A375 (cell line): Measurements from ENCODE around the gene TCIRG1. TPM values are rescaled to one million over a fixed set of nuclear protein-coding genes. Genes with fewer than 3 reads are reported as not detected.

Experiments used
- small RNA-seq: library from RNA; depleted of rRNA; stranded (forward); fragments of <200 nt; gene quantifications from one replicate; pipeline ENCODE3, GENCODE V24; 2014
- total RNA-seq: library from RNA; depleted of rRNA; stranded (reverse); fragments of >200 nt; shearing (Covaris generic); gene quantifications from 2 replicates; pipeline ENCODE4 v1.2.3, GENCODE V29; 2014; rRNA removed

TCIRG1 gene, protein sequence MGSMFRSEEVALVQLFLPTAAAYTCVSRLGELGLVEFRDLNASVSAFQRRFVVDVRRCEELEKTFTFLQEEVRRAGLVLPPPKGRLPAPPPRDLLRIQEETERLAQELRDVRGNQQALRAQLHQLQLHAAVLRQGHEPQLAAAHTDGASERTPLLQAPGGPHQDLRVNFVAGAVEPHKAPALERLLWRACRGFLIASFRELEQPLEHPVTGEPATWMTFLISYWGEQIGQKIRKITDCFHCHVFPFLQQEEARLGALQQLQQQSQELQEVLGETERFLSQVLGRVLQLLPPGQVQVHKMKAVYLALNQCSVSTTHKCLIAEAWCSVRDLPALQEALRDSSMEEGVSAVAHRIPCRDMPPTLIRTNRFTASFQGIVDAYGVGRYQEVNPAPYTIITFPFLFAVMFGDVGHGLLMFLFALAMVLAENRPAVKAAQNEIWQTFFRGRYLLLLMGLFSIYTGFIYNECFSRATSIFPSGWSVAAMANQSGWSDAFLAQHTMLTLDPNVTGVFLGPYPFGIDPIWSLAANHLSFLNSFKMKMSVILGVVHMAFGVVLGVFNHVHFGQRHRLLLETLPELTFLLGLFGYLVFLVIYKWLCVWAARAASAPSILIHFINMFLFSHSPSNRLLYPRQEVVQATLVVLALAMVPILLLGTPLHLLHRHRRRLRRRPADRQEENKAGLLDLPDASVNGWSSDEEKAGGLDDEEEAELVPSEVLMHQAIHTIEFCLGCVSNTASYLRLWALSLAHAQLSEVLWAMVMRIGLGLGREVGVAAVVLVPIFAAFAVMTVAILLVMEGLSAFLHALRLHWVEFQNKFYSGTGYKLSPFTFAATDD
- 80.7 and 89.0 TPM in 2 replicates for total RNA-seq

DNA sequence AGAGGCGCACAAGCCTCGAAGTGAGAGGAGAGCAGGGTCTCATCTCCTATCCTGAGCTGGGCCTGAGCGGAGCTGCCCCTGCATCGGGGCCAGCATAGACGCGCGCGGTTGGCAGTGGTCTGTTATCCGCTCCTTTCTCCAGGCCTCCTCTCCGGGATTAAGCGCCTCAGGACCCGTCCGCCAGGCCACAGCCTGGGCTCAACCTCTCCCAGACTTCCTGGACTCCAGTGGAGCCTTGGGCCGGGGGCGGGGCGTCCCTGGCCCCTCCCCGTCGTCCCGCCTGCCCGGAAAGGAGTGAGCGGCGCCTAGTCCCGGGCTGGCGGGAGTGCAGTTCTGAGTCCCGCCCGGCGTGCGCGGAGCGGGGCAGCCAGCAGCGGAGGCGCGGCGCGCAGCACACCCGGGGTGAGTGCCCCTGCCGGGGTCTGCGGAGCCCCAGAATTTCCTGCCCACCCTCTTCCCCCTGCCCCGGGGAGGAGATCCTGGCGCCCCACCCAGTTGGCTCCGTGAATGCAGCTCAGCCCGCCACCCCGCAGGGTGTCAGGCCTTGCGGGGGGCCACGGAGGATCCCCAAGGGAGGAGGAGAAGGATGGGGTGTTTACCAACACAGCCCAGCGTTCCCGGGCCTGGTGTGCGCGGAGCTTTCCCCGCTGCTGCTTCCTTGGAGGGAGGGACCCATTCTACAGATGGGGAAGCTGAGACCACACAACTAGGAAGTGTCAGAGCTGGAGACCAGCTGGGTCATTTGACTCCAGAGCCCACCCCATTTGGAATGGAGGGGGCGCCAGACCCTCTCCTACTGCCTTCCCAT, at the start of gene TCIRG1:
TSS of gene TCIRG1 (plus strand) at position 308 of the 808 bp plus-strand sequence. CDS start 2,247 bp downstream, outside the sequence.

DNA sequence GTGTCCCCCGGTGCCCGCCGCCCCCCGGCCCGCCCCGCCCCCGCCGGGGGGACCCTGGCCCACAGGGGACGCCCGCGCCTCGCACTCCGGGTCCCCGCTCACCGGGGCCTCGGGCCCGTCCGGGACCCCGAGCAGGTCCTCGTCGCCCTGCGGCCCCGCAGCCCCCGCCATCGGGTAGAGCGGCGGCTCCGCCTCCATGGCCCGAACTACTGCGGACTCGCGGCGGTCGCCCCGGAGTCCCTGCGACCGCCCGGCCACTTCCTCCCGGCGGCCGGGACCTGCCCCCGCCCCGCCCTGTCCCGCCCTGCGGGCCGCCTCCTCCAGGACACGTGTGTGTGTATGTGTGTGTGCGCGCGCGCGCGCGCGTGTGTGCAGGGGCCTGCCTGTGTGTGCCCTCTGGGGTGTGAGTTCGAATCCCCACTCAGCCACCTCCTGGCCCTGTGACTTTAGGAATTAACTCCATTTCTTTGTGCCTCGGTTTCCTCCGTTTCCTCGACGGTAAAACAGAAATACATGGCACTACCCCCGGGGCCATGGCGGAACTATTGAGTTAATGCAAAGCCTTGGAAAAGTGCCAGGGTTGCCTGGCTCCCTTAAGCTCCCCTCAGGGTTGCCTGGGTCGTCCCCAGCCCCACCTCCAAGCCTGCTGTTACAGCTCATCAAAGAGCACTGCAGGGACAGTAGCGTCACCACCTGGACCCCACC, 34.8 kb upstream of the TCIRG1 start, which contains the start of gene UNC93B1:
TSS of gene UNC93B1 (minus strand) at position 252 of the 705 bp plus-strand sequence. CDS start at position 198, 54 bp downstream.

DNA sequence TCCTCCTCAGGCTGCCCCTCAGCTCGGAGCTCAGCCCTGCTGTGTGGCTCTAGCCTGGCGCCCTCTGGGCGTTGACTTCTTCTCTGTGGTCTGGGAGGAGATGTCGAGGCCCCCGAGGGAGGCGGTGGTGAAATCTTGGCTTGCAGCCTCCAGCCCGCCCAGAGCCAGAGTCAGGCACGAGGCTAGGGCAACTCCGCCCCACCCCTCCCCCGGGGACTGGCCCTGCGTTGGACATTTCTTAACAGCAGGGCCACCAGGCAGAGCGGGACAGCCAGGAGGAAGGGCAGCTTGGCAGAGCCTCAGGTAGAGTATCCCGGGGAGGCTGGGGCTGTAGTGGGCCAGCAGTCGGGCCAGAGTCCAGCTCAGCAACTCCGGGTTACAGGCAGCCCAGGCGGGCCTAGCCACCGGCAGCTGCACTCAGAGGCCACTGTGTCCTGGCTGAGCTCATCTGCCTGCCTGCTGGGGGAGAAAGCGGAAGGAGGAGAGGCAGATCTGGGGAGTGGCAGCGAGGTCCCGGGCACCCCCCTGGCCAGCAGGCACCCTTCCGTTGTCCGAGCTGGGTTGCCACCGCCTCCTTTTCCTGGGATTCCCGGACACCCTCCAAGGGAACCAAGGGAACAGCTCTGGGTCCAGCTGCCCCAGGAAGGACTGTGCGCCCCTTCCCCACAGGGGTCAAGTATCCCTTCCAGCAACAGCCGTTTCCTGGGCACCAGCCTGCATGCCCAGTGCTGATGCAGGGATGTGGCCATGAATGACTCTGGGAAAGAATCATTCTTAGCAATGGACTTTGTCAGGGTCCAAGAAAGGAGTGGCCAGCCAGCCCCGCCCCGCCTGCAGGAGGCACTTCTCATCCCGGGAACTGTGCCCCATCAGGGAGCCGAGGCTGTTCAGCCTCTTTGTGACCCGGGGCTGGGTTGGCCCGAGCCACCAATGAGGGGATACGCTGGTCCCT, 28.5 kb upstream of the TCIRG1 start, which contains the start of gene ALDH3B1:
TSS of gene ALDH3B1 (plus strand) at position 238 of the 952 bp plus-strand sequence. CDS start 4,971 bp downstream, outside the sequence.

DNA sequence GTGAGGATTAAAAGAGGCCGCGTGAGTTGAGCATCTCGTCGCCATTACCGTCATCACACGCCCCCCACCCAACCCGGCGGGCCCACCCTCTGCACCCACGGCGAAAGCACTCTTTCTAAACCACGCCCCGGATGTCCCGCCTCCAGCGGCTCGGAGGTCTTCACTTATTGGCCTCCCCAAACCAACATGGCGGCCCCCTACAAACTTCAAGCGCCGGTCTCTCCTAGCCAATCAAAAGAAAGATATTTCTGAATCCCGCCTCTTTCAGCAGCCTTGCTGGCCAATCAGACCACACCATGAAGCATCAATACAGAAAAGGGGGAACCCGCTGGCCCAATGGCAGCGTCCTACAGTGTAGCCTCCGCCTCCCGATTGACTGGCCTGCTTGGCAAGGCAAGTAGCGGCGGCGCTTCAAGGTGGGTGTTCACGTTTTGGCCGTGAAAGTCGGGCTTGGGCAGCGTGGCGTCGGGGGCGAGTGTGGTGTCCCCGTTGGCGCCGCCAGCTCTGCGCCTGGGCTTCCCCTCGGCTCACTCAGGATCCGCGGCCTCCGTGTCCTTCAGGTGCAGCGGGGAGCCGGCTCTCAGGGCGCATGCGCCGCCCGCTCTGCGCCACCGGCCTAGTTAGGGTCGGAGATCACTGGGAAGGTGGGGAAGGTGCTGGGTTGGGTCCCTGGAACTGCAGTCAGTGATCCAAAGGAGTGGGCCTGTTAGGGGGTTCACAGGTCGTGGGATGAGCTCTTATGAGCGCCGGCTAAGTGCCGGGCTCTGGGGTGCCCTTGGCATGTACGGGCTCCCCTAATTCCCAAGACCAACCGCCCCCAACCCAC, 8.3 kb upstream of the TCIRG1 start, which contains the start of gene NDUFS8:
TSS of gene NDUFS8 (plus strand) at position 364 of the 826 bp plus-strand sequence. CDS start 1,471 bp downstream, outside the sequence.

Small RNA genes lying within 50 kb of the gene (small RNA-seq; reads per million reads assigned to genes)
- not detected for gene MIR6753

Other genes with a start within 250 kb of the TCIRG1 start
- 34.8 and 38.8 TPM in 2 replicates for gene UNC93B1, start 34.9 kb upstream of the TCIRG1 start, total RNA-seq
- gene ALDH3B1, start 28.7 kb upstream of the TCIRG1 start, total RNA-seq: 32.3 and 38.2 TPM in 2 replicates
- gene NDUFS8, start 8.3 kb upstream of the TCIRG1 start, total RNA-seq: 242 and 261 TPM in 2 replicates
- gene CHKA, start 82.4 kb downstream of the TCIRG1 start, total RNA-seq: 16.0 and 22.2 TPM in 2 replicates
- gene KMT5B, start 174.3 kb downstream of the TCIRG1 start, total RNA-seq: 20.9 and 23.8 TPM in 2 replicates
- 57.5 and 63.6 TPM in 2 replicates for gene C11orf24, start 232.9 kb downstream of the TCIRG1 start, total RNA-seq